ENCODE results near the gene CRIP2.

The CRIP2 gene

DNA sequence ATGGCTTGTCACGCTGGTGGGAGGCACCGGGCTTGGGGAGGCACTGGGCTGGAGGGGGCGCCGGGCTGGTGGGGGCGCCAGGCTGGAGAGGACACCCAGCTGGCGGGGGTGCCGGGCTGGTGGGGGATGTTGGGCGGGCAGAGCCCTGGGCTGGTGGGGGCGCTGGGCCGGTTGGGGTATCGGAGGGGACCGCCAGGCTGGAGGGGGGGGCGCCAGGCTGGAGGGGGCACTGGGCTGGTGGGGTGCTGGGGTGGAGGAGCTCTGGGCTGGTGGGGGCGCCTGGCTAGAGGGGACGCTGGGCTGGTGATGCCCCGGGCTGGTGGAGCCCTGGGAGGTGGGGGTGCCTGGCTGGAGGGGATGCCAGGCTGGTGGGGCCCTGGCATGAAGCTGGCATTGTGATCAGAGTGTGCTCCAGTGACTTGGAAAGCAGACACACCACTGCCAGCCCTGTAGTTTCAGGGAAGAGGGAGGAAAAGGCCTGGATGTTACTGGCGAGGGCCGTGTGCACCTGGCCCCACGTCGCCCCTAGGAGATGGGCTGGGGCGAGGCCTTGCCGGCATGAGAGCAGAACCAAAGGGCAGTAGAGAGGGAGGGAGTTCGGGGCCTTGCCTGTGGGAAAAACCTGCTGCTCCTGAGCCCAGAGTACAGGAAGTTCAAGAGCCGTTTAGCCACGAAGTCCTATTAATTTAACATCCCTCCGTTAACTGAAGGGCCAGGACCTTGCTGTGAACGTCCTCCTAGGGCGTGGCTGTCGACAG, 29.5 kb downstream of the CRIP2 start:
- Histone ChIP-seq H3K4me2 (ENCODE audit: insufficient read depth, low read length) (no peak overlapping the region), H3K4me1 (ENCODE audit: insufficient read depth, low read length) (no peaks in the 10 kb centered on the region), H3K79me2 (ENCODE audit: insufficient read depth, low read length) (no peaks in the 10 kb centered on the region), H4K20me1 (ENCODE audit: insufficient read depth, low read length) (peaks cover 16% of the 10 kb centered on the region), H3K9ac (ENCODE audit: low read depth, low read length) (no peak overlapping the region), H3K27me3 (ENCODE audit: insufficient read depth, low read length, poor library complexity) (peaks cover 7% of the 10 kb centered on the region), H3K4me3 (ENCODE audit: low read depth in 1 of 2, low read length in 2 of 2) (no peak overlapping the region), H3K9me3 (ENCODE audit: insufficient read depth, low read length, severe bottlenecking) (no peaks in the 10 kb centered on the region), H3K36me3 (ENCODE audit: insufficient read depth, low read length) (peaks cover 2% of the 10 kb centered on the region; the same call in 1 of the 2 replicates), H2AFZ (ENCODE audit: low read depth, low read length) (no peak overlapping the region), H3K27ac (ENCODE audit: low read length) (no peak overlapping the region)
- DNase-seq: no peak
- TF ChIP-seq, protein P1, sequence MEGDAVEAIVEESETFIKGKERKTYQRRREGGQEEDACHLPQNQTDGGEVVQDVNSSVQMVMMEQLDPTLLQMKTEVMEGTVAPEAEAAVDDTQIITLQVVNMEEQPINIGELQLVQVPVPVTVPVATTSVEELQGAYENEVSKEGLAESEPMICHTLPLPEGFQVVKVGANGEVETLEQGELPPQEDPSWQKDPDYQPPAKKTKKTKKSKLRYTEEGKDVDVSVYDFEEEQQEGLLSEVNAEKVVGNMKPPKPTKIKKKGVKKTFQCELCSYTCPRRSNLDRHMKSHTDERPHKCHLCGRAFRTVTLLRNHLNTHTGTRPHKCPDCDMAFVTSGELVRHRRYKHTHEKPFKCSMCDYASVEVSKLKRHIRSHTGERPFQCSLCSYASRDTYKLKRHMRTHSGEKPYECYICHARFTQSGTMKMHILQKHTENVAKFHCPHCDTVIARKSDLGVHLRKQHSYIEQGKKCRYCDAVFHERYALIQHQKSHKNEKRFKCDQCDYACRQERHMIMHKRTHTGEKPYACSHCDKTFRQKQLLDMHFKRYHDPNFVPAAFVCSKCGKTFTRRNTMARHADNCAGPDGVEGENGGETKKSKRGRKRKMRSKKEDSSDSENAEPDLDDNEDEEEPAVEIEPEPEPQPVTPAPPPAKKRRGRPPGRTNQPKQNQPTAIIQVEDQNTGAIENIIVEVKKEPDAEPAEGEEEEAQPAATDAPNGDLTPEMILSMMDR (IDR thresholded peaks at IDR 0.05; ENCODE audit: borderline replicate concordance, extremely low read depth, low read length, poor library complexity, severe bottlenecking): no peak
- TF ChIP-seq EZH2 (IDR thresholded peaks at IDR 0.05; ENCODE audit: borderline replicate concordance, low read depth, low read length, severe bottlenecking): no peak
- no peak for ATAC-seq (ENCODE audit: insufficient read depth, low read depth)

DNA sequence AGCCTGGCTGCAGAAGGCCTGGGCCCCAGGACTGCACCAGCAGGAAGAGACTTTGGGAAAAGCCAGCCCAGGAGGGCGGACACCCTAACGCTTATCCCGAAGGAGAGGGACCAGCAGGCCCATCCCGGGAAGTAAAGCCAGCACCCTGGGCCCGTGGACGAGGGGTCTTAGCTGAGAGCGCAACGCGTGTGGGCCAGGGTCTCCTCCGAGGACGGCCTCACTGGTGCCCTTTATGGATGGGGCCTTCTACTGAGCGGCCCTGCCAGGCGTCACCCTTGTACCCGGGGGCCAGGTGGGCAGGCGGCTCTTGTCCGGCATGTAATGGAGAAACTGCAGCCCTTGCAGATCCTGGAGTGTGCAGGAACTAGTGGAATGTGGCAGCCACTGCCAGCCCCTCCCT, 30.5 kb downstream of the CRIP2 start:
- H3K27me3 ChIP-seq (ENCODE audit: insufficient read depth, low read length, poor library complexity): peaks cover 7% of the 10 kb centered on the region
- no peaks in the 10 kb centered on the region for H3K9me3 ChIP-seq (ENCODE audit: insufficient read depth, low read length, severe bottlenecking)
- H3K9ac ChIP-seq (ENCODE audit: low read depth, low read length): no peak overlapping the region
- H3K4me1 ChIP-seq (ENCODE audit: insufficient read depth, low read length): no peaks in the 10 kb centered on the region
- peaks cover 10% of the 10 kb centered on the region for H4K20me1 ChIP-seq (ENCODE audit: insufficient read depth, low read length)
- no peak overlapping the region for H3K4me2 ChIP-seq (ENCODE audit: insufficient read depth, low read length)
- no peaks in the 10 kb centered on the region for H3K36me3 ChIP-seq (ENCODE audit: insufficient read depth, low read length)
- no peak for ATAC-seq (ENCODE audit: insufficient read depth, low read depth)
- TF ChIP-seq, protein P1 (IDR thresholded peaks at IDR 0.05; ENCODE audit: borderline replicate concordance, extremely low read depth, low read length, poor library complexity, severe bottlenecking): no peak
- TF ChIP-seq EZH2 (IDR thresholded peaks at IDR 0.05; ENCODE audit: borderline replicate concordance, low read depth, low read length, severe bottlenecking): no peak
- no peaks in the 10 kb centered on the region for H3K79me2 ChIP-seq (ENCODE audit: insufficient read depth, low read length)
- H3K4me3 ChIP-seq (ENCODE audit: low read depth in 1 of 2, low read length in 2 of 2): no peak overlapping the region
- H3K27ac ChIP-seq (ENCODE audit: low read length): no peak overlapping the region
- no peak overlapping the region for H2AFZ ChIP-seq (ENCODE audit: low read depth, low read length)
- DNase-seq: no peak

DNA sequence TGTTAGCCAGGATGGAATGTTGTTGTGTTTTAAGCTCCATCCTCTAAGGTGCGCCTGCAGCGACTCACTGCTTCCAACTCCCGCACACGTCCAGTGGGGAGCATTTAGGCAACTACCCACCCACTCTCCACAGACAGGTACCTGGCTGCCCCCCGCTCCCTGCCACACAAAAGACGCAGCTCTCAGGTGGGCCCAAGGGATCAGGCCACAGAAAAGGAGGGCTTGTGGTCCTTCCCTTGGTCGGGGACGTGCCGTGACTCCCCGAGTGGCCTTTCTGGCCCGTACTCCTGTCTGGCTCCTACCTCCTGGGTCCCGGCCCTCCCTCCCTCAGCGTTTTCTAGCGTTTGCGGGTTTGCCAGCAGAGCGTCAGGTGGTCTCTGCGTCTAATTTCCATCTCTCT, 32.6 kb downstream of the CRIP2 start:
- no peaks in the 10 kb centered on the region for H3K4me1 ChIP-seq (ENCODE audit: insufficient read depth, low read length)
- H3K27me3 ChIP-seq (ENCODE audit: insufficient read depth, low read length, poor library complexity): peaks cover 7% of the 10 kb centered on the region
- H3K4me3 ChIP-seq (ENCODE audit: low read depth in 1 of 2, low read length in 2 of 2): no peak overlapping the region
- H3K4me2 ChIP-seq (ENCODE audit: insufficient read depth, low read length): no peak overlapping the region
- TF ChIP-seq, protein P1 (IDR thresholded peaks at IDR 0.05; ENCODE audit: borderline replicate concordance, extremely low read depth, low read length, poor library complexity, severe bottlenecking): no peak
- TF ChIP-seq EZH2 (IDR thresholded peaks at IDR 0.05; ENCODE audit: borderline replicate concordance, low read depth, low read length, severe bottlenecking): no peak
- no peaks in the 10 kb centered on the region for H3K79me2 ChIP-seq (ENCODE audit: insufficient read depth, low read length)
- no peak overlapping the region for H2AFZ ChIP-seq (ENCODE audit: low read depth, low read length)
- H3K27ac ChIP-seq (ENCODE audit: low read length): no peak overlapping the region
- ATAC-seq (ENCODE audit: insufficient read depth, low read depth) (no peak), DNase-seq (no peak)
- H3K9ac ChIP-seq (ENCODE audit: low read depth, low read length): no peak overlapping the region
- H4K20me1 ChIP-seq (ENCODE audit: insufficient read depth, low read length): peaks cover 3% of the 10 kb centered on the region
- H3K9me3 ChIP-seq (ENCODE audit: insufficient read depth, low read length, severe bottlenecking): no peaks in the 10 kb centered on the region
- no peaks in the 10 kb centered on the region for H3K36me3 ChIP-seq (ENCODE audit: insufficient read depth, low read length)
